Measurements from ENCODE around the gene THEM4. TPM values are rescaled to one million over a fixed set of nuclear protein-coding genes. Genes with fewer than 3 reads are reported as not detected.

THEM4 gene
- 8.5 TPM for polyA plus RNA-seq (2013, experiment 1 of 2)
- polyA plus RNA-seq (2013, experiment 2 of 2), result 8.4 TPM

- Histone ChIP-seq H2BK120ac (ENCODE audit: low read depth, low read length) (no peak within 1 kb of the TSS), H3K23ac (ENCODE audit: low read length) (no peak within 1 kb of the TSS), H3K4me3 (ENCODE audit: low read length) (peak within 1 kb of the TSS; percentile 67), H3K4me2 (ENCODE audit: low read length) (peak within 1 kb of the TSS; percentile 87), H3K18ac (ENCODE audit: low read length) (peak within 1 kb of the TSS; percentile 64), H3K27me3 (ENCODE audit: insufficient read depth, low read length, poor library complexity) (no peaks in the 10 kb centered on the region), H3K9ac (ENCODE audit: low read length) (peak within 1 kb of the TSS; percentile 85), H2BK5ac (ENCODE audit: low read length) (peak within 1 kb of the TSS; percentile 65), H3K4ac (ENCODE audit: low read depth, low read length) (peak within 1 kb of the TSS; percentile 83), H4K5ac (ENCODE audit: low read length) (no peak within 1 kb of the TSS), H4K8ac (ENCODE audit: low read depth, low read length) (no peak within 1 kb of the TSS), H2BK15ac (replicated peaks; ENCODE audit: low read depth) (peak within 1 kb of the TSS; percentile 76), H3K56ac (ENCODE audit: low read length) (peak within 1 kb of the TSS; percentile 93), H3K27ac (ENCODE audit: low read depth, low read length) (peak within 1 kb of the TSS; percentile 82), H2AK5ac (ENCODE audit: low read length) (no peak within 1 kb of the TSS), H3K79me2 (ENCODE audit: control insufficient read depth, insufficient read depth, low read length) (no peaks in the 10 kb centered on the region), H3K36me3 (ENCODE audit: control insufficient read depth, insufficient read depth, low read length) (no peaks in the 10 kb centered on the region), H3K4me1 (ENCODE audit: control insufficient read depth, low read depth, low read length) (peaks cover 2% of the 10 kb centered on the region), H3K79me1 (ENCODE audit: low read length) (no peaks in the 10 kb centered on the region)
- DNase-seq, result peak; percentile 99
- no CpG with 5 or more reads among the region's 73 CpGs for WGBS (ENCODE audit: extremely low coverage, insufficient coverage, low lambda C conversion rate)
Observed at GRCh38 chr1:151909167-151910149, at the start of gene THEM4. THEM4 (minus strand) TSS chr1:151909511; CDS start chr1:151909458, 53 bp downstream.

- Histone ChIP-seq H3K9ac (ENCODE audit: low read length) (no peak overlapping the region), H3K56ac (ENCODE audit: low read length) (no peak overlapping the region), H2BK120ac (ENCODE audit: low read depth, low read length) (no peak overlapping the region), H3K4me3 (ENCODE audit: low read length) (no peak overlapping the region), H3K18ac (ENCODE audit: low read length) (no peak overlapping the region), H3K27ac (ENCODE audit: low read depth, low read length) (no peak overlapping the region), H3K27me3 (ENCODE audit: insufficient read depth, low read length, poor library complexity) (no peaks in the 10 kb centered on the region), H3K36me3 (ENCODE audit: control insufficient read depth, insufficient read depth, low read length) (no peaks in the 10 kb centered on the region), H3K4me2 (ENCODE audit: low read length) (no peak overlapping the region), H4K8ac (ENCODE audit: low read depth, low read length) (no peak overlapping the region), H4K5ac (ENCODE audit: low read length) (no peak overlapping the region), H3K4me1 (ENCODE audit: control insufficient read depth, low read depth, low read length) (no peaks in the 10 kb centered on the region), H3K4ac (ENCODE audit: low read depth, low read length) (no peak overlapping the region), H2BK15ac (replicated peaks; ENCODE audit: low read depth) (no peak overlapping the region), H3K79me1 (ENCODE audit: low read length) (no peaks in the 10 kb centered on the region), H2AK5ac (ENCODE audit: low read length) (no peak overlapping the region), H2BK5ac (ENCODE audit: low read length) (no peak overlapping the region), H3K23ac (ENCODE audit: low read length) (no peak overlapping the region), H3K79me2 (ENCODE audit: control insufficient read depth, insufficient read depth, low read length) (no peaks in the 10 kb centered on the region)
- WGBS (ENCODE audit: extremely low coverage, insufficient coverage, low lambda C conversion rate), result no CpG with 5 or more reads among the region's 2 CpGs
- DNase-seq, result no peak
Observed at GRCh38 chr1:151958959-151959358, 49.6 kb upstream of the THEM4 start.

GRCh38 chr1:151956957-151957497 is 47.7 kb upstream of the THEM4 start:
- no peak overlapping the region for H4K8ac ChIP-seq (ENCODE audit: low read depth, low read length)
- no peak overlapping the region for H3K56ac ChIP-seq (ENCODE audit: low read length)
- no peak overlapping the region for H2AK5ac ChIP-seq (ENCODE audit: low read length)
- H3K18ac ChIP-seq (ENCODE audit: low read length), result no peak overlapping the region
- DNase-seq, result no peak
- no peak overlapping the region for H3K23ac ChIP-seq (ENCODE audit: low read length)
- no peaks in the 10 kb centered on the region for H3K4me1 ChIP-seq (ENCODE audit: control insufficient read depth, low read depth, low read length)
- H3K4me3 ChIP-seq (ENCODE audit: low read length), result no peak overlapping the region
- H2BK120ac ChIP-seq (ENCODE audit: low read depth, low read length), result no peak overlapping the region
- H4K5ac ChIP-seq (ENCODE audit: low read length), result no peak overlapping the region
- no peak overlapping the region for H3K27ac ChIP-seq (ENCODE audit: low read depth, low read length)
- no peak overlapping the region for H3K9ac ChIP-seq (ENCODE audit: low read length)
- H2BK5ac ChIP-seq (ENCODE audit: low read length), result no peak overlapping the region
- no peaks in the 10 kb centered on the region for H3K27me3 ChIP-seq (ENCODE audit: insufficient read depth, low read length, poor library complexity)
- H3K4me2 ChIP-seq (ENCODE audit: low read length), result no peak overlapping the region
- H3K79me1 ChIP-seq (ENCODE audit: low read length), result no peaks in the 10 kb centered on the region
- no CpG with 5 or more reads among the region's 3 CpGs for WGBS (ENCODE audit: extremely low coverage, insufficient coverage, low lambda C conversion rate)
- no peak overlapping the region for H3K4ac ChIP-seq (ENCODE audit: low read depth, low read length)
- H2BK15ac ChIP-seq (replicated peaks; ENCODE audit: low read depth), result no peak overlapping the region
- H3K79me2 ChIP-seq (ENCODE audit: control insufficient read depth, insufficient read depth, low read length), result no peaks in the 10 kb centered on the region
- H3K36me3 ChIP-seq (ENCODE audit: control insufficient read depth, insufficient read depth, low read length), result no peaks in the 10 kb centered on the region

- no peak overlapping the region for H2BK120ac ChIP-seq (ENCODE audit: low read depth, low read length)
- no peaks in the 10 kb centered on the region for H3K27me3 ChIP-seq (ENCODE audit: insufficient read depth, low read length, poor library complexity)
- no peak overlapping the region for H3K4me2 ChIP-seq (ENCODE audit: low read length)
- DNase-seq, result no peak
- no peak overlapping the region for H3K56ac ChIP-seq (ENCODE audit: low read length)
- no peaks in the 10 kb centered on the region for H3K79me1 ChIP-seq (ENCODE audit: low read length)
- no CpG with 5 or more reads among the region's 7 CpGs for WGBS (ENCODE audit: extremely low coverage, insufficient coverage, low lambda C conversion rate)
- no peaks in the 10 kb centered on the region for H3K79me2 ChIP-seq (ENCODE audit: control insufficient read depth, insufficient read depth, low read length)
- H4K8ac ChIP-seq (ENCODE audit: low read depth, low read length), result no peak overlapping the region
- no peak overlapping the region for H3K23ac ChIP-seq (ENCODE audit: low read length)
- no peak overlapping the region for H3K4me3 ChIP-seq (ENCODE audit: low read length)
- no peaks in the 10 kb centered on the region for H3K36me3 ChIP-seq (ENCODE audit: control insufficient read depth, insufficient read depth, low read length)
- no peak overlapping the region for H3K4ac ChIP-seq (ENCODE audit: low read depth, low read length)
- no peak overlapping the region for H2AK5ac ChIP-seq (ENCODE audit: low read length)
- H3K27ac ChIP-seq (ENCODE audit: low read depth, low read length), result no peak overlapping the region
- H3K9ac ChIP-seq (ENCODE audit: low read length), result no peak overlapping the region
- H3K18ac ChIP-seq (ENCODE audit: low read length), result no peak overlapping the region
- H4K5ac ChIP-seq (ENCODE audit: low read length), result no peak overlapping the region
- H2BK15ac ChIP-seq (replicated peaks; ENCODE audit: low read depth), result no peak overlapping the region
- no peaks in the 10 kb centered on the region for H3K4me1 ChIP-seq (ENCODE audit: control insufficient read depth, low read depth, low read length)
- H2BK5ac ChIP-seq (ENCODE audit: low read length), result no peak overlapping the region
Observed at GRCh38 chr1:151953409-151954094, 44.2 kb upstream of the THEM4 start.

GRCh38 chr1:151952811-151953210 is 43.5 kb upstream of the THEM4 start:
- H3K4ac ChIP-seq (ENCODE audit: low read depth, low read length), result no peak overlapping the region
- DNase-seq, result no peak
- H3K4me2 ChIP-seq (ENCODE audit: low read length), result no peak overlapping the region
- H3K79me1 ChIP-seq (ENCODE audit: low read length), result no peaks in the 10 kb centered on the region
- no peak overlapping the region for H3K4me3 ChIP-seq (ENCODE audit: low read length)
- no peaks in the 10 kb centered on the region for H3K4me1 ChIP-seq (ENCODE audit: control insufficient read depth, low read depth, low read length)
- no CpG with 5 or more reads among the region's 1 CpG for WGBS (ENCODE audit: extremely low coverage, insufficient coverage, low lambda C conversion rate)
- H2AK5ac ChIP-seq (ENCODE audit: low read length), result no peak overlapping the region
- no peaks in the 10 kb centered on the region for H3K27me3 ChIP-seq (ENCODE audit: insufficient read depth, low read length, poor library complexity)
- no peak overlapping the region for H2BK5ac ChIP-seq (ENCODE audit: low read length)
- no peaks in the 10 kb centered on the region for H3K79me2 ChIP-seq (ENCODE audit: control insufficient read depth, insufficient read depth, low read length)
- no peak overlapping the region for H2BK15ac ChIP-seq (replicated peaks; ENCODE audit: low read depth)
- no peak overlapping the region for H4K5ac ChIP-seq (ENCODE audit: low read length)
- H3K56ac ChIP-seq (ENCODE audit: low read length), result no peak overlapping the region
- no peak overlapping the region for H3K23ac ChIP-seq (ENCODE audit: low read length)
- H3K18ac ChIP-seq (ENCODE audit: low read length), result no peak overlapping the region
- H3K36me3 ChIP-seq (ENCODE audit: control insufficient read depth, insufficient read depth, low read length), result no peaks in the 10 kb centered on the region
- H2BK120ac ChIP-seq (ENCODE audit: low read depth, low read length), result no peak overlapping the region
- H3K9ac ChIP-seq (ENCODE audit: low read length), result no peak overlapping the region
- H3K27ac ChIP-seq (ENCODE audit: low read depth, low read length), result no peak overlapping the region
- H4K8ac ChIP-seq (ENCODE audit: low read depth, low read length), result no peak overlapping the region
